NCI-H128 (cell line): ENCODE results near the gene TAAR5.
"Not testable (repeated sequence)": the region's sequence is repeated elsewhere in the genome, so short reads cannot be mapped to it uniquely, and the experiment has no call there.

Source experiments
- DNase-seq: peaks from one replicate; lab custom pipeline; 2025; ENCODE audit not compliant: unreplicated experiment; lab: John Stamatoyannopoulos, UW

Gene TAAR5, protein sequence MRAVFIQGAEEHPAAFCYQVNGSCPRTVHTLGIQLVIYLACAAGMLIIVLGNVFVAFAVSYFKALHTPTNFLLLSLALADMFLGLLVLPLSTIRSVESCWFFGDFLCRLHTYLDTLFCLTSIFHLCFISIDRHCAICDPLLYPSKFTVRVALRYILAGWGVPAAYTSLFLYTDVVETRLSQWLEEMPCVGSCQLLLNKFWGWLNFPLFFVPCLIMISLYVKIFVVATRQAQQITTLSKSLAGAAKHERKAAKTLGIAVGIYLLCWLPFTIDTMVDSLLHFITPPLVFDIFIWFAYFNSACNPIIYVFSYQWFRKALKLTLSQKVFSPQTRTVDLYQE

DNA sequence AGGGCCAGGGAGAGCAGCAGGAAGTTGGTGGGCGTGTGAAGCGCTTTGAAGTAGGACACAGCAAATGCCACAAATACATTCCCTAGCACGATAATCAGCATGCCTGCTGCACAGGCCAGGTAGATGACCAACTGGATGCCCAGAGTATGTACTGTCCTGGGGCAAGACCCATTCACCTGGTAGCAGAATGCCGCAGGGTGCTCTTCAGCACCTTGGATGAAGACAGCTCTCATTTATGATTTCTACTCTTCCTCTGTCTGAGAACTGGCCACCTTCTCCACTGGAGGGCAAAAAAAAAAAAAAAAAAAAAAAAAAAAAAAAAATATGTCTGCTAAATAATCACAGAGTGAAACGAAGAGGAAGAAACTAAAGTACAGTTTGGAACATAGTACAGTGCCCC is at the start of gene TAAR5:
Gene TAAR5, minus strand, starts transcription at position 288 of the 400 bp plus-strand sequence. Its CDS starts 55 bp downstream, at position 233.
- DNase-seq = no peak

DNA sequence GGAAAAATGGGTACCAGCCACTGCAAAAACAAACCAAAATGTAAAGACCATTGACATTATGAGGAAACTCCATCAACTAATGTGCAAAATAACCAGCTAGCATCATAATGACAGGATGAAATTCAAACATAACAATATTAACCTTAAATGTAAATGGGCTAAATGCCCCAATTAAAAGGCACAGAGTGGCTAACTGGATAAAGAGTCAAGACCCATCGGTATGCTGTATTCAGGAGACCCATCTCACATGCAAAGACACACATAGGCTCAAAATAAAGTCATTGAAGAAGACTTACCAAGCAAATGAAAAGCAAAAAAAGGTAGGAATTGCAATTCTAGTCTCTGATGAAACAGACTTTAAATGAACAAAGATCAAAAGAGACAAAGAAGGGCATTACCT is 47.6 kb upstream of the TAAR5 start:
- DNase-seq = not testable (repeated sequence)

- not testable (repeated sequence) for DNase-seq
Measured at GRCh38 chr6:132635906-132636305, 46.4 kb upstream of the TAAR5 start.

DNA sequence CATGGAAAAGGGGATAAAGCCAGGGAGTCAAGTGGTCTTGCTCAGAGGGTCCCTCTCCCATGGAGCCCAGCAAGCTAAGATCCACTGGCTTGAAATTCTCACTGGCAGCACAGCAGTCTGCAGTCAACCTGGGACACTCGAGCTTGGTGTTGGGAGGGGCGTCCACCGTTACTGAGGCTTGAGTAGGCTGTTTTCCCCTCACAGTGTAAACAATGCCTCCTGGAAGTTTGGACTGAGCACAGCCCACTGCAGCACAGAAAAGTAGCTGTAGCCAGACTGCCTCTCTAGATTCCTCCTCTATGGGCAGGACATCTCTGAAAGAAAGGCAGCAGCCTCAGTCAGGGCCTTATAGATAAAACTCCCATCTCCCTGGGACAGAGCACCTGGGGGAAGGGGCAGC is 45.7 kb upstream of the TAAR5 start:
- not testable (repeated sequence) for DNase-seq

DNA sequence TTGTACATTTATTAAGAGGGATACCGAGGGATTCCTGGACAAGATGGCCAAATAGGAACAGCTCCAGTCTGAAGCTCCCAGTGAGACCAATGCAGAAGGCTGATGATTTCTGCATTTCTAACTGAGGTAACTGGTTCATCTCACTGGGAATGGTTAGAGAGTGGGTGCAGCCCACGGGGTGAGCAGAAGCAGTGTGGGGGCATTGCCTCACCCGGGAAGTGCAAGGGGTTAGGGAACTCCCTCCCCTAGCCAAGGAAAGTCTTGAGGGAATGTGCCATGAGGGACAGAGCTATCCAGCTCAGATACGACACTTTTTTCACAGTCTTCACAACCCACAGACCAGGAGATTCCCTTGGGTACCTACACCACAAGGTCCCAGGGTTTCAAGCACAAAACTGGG is 45.3 kb upstream of the TAAR5 start:
- no peak for DNase-seq

- no peak for DNase-seq
Measured at GRCh38 chr6:132633362-132633761, 43.8 kb upstream of the TAAR5 start.

- no peak for DNase-seq
Measured at GRCh38 chr6:132624175-132624574, 34.6 kb upstream of the TAAR5 start, which contains the start of gene TAAR2. Gene TAAR2, minus strand, starts transcription at chr6:132624275. Its CDS starts 0 bp downstream, at chr6:132624275.

- DNase-seq = no peak
Measured at GRCh38 chr6:132623106-132623845, 33.7 kb upstream of the TAAR5 start.

GRCh38 chr6:132616677-132617076 is 27.1 kb upstream of the TAAR5 start:
- DNase-seq = no peak

- no peak for DNase-seq
Measured at GRCh38 chr6:132614554-132614953, 25.0 kb upstream of the TAAR5 start.

- DNase-seq = no peak
Measured at GRCh38 chr6:132612449-132613108, 23.0 kb upstream of the TAAR5 start.

- DNase-seq = no peak
Measured at GRCh38 chr6:132611616-132612015, 22.1 kb upstream of the TAAR5 start.

DNA sequence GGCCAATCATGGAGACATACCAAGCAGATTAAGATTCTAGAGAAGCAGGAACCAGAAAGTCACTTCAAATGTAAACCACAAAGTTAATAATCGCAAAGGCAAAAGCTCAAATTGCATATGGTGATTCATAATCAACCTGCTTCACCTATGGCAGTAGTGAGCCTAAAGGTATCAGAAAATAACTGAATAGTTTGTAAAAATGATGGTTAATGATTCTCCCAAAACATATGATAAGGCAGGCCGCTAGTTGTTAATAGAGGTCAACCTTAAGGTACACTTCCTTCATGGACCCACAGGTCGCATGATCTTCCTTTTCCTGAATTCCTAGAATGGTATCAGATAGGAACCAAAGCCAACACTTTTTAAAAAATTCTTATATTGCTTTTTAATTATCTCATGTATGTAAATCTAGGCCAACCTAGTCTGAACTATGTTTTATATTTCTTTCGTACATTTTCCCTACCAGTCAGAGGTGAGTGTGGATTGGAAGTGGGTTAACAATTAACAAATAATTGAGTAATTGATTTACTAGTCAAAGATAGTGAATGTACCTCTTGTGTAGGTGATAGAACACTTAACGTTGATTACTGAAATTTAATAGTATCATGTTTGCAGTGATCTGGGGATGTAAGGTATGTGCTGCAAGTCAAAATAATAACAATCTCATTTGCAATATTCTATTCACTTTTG is 18.1 kb upstream of the TAAR5 start:
- DNase-seq = no peak

GRCh38 chr6:132604635-132605152 is 15.2 kb upstream of the TAAR5 start:
- no peak for DNase-seq

GRCh38 chr6:132600900-132601299 is 11.4 kb upstream of the TAAR5 start:
- DNase-seq = not testable (repeated sequence)

- no peak for DNase-seq
Measured at GRCh38 chr6:132598473-132598872, 8.9 kb upstream of the TAAR5 start.

DNA sequence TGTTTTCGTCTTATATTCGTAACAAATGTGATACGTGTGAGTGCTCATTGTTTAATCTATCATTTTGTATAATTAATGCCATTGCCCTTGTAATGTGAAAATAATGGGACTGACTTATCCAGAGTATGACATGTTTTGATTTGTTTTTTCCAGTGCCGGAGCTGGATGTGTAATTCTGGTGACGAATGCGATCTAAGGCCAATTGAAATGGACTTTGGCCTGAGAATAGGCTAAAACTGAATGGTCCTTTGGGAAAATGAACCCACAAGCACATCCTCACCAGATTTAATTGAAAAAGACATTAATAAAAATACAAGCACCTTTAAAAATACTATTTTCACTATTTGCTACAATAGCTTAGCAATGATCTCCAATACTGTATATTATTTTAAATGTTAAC is 6.7 kb upstream of the TAAR5 start:
- DNase-seq = no peak

DNA sequence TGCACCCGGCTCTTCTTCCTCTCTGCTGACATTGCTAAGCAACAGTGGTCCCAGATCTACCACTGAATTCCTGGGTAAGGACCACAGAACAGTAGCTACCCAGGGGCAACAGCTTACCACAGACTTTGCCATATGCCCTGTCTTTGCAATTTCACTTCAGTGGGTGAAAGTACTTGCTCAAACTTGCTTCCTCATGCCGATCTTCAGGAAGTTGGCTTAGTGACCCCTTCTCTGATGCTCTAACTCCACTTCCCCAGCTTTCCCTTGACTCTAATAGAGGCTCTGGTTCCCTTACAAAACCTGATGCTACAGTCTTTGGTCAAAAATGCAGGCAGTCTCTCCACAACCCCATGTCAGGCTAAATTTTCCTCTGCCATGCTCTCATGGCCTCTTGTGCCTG is 3.3 kb upstream of the TAAR5 start:
- DNase-seq = no peak

GRCh38 chr6:132590362-132590761 is 821 bp upstream of the TAAR5 start:
- DNase-seq = no peak

DNA sequence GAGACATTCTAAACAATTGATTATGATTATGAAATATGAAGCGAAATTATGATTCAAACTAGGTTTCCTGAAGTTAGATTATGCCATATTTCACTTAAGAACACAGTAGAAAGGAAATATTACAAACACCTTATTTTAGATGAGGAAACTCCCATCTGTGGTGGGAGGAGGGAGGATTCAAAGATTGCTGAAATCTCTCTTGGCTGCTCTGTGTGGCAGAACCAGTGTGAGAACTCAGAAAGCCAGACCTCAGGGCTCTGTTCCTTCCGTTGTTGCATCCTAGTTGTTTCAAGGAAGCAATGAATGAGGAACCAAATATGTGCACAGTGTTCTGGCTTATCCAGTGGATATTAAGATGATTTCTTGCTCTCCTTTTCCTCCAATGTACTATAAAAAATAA is 2.1 kb downstream of the TAAR5 start:
- no peak for DNase-seq

DNA sequence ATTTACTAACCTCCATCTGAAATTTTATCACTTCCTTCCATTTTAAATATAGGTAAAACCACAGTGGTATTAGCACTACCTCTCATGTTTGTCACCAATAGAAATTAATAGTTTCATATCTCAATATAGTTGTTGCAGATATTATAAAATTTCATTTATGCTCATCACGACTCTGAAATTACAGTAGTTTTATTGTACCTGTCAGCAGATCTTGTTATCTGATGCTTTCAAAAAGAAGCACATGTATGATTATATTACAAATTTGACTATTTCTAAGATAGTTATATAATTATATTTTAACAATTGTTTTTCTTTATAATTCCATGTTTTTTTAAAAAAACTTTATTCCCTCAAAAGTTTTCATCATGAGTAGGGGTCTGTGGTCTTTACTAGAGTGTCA is 4.8 kb downstream of the TAAR5 start:
- DNase-seq = no peak
